ENCODE measurements around the gene LPA.

GRCh38 chr6:160523223-160523622 lies 140.9 kb downstream of the LPA start:
- TF ChIP-seq EZH2phosphoT487 (conservative IDR thresholded peaks at IDR 0.05; ENCODE audit: low read length) = no peak
- TF ChIP-seq, protein P1, sequence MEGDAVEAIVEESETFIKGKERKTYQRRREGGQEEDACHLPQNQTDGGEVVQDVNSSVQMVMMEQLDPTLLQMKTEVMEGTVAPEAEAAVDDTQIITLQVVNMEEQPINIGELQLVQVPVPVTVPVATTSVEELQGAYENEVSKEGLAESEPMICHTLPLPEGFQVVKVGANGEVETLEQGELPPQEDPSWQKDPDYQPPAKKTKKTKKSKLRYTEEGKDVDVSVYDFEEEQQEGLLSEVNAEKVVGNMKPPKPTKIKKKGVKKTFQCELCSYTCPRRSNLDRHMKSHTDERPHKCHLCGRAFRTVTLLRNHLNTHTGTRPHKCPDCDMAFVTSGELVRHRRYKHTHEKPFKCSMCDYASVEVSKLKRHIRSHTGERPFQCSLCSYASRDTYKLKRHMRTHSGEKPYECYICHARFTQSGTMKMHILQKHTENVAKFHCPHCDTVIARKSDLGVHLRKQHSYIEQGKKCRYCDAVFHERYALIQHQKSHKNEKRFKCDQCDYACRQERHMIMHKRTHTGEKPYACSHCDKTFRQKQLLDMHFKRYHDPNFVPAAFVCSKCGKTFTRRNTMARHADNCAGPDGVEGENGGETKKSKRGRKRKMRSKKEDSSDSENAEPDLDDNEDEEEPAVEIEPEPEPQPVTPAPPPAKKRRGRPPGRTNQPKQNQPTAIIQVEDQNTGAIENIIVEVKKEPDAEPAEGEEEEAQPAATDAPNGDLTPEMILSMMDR (IDR thresholded peaks at IDR 0.05; ENCODE audit: insufficient read depth, low read length, poor library complexity, severe bottlenecking) = no peak

All from SU-DHL-6 (cell line).